ENCODE results near the gene TRPV5.

Gene TRPV5

GRCh38 chr7:142874837-142875236 is 58.7 kb downstream of the TRPV5 start:
- H3K4me3 ChIP-seq, result no peak overlapping the region

GRCh38 chr7:142874409-142874808 is 59.1 kb downstream of the TRPV5 start:
- H3K4me3 ChIP-seq, result no peak overlapping the region
- H3K27ac ChIP-seq, result no peak overlapping the region

More at GRCh38 chr7:142874837-142875236, 58.7 kb downstream of the TRPV5 start:
- H3K27ac ChIP-seq, result no peak overlapping the region

GRCh38 chr7:142873871-142874270 is 59.7 kb downstream of the TRPV5 start:
- Histone ChIP-seq H3K27ac (no peak overlapping the region), H3K4me3 (no peak overlapping the region)

GRCh38 chr7:142873281-142873784 is 60.2 kb downstream of the TRPV5 start:
- Histone ChIP-seq H3K27ac (no peak overlapping the region), H3K4me3 (no peak overlapping the region)

- no peak overlapping the region for H3K27ac ChIP-seq
- no peak overlapping the region for H3K4me3 ChIP-seq
Observed at GRCh38 chr7:142872106-142872675, 61.4 kb downstream of the TRPV5 start.

- no peak overlapping the region for H3K27ac ChIP-seq
- H3K4me3 ChIP-seq, result no peak overlapping the region
Observed at GRCh38 chr7:142871260-142872105, 62.1 kb downstream of the TRPV5 start.

GRCh38 chr7:142870566-142871259 is 62.8 kb downstream of the TRPV5 start:
- Histone ChIP-seq H3K27ac (no peak overlapping the region), H3K4me3 (no peak overlapping the region)

GRCh38 chr7:142870147-142870559 is 63.4 kb downstream of the TRPV5 start:
- Histone ChIP-seq H3K4me3 (no peak overlapping the region), H3K27ac (no peak overlapping the region)

GRCh38 chr7:142869434-142869833 is 64.1 kb downstream of the TRPV5 start:
- H3K27ac ChIP-seq, result no peak overlapping the region
- H3K4me3 ChIP-seq, result no peak overlapping the region

GRCh38 chr7:142868986-142869415 is 64.5 kb downstream of the TRPV5 start:
- H3K27ac ChIP-seq, result no peak overlapping the region
- H3K4me3 ChIP-seq, result no peak overlapping the region

GRCh38 chr7:142868188-142868985 is 65.2 kb downstream of the TRPV5 start:
- H3K27ac ChIP-seq, result no peak overlapping the region
- no peak overlapping the region for H3K4me3 ChIP-seq

- no peak overlapping the region for H3K4me3 ChIP-seq
- no peak overlapping the region for H3K27ac ChIP-seq
Observed at GRCh38 chr7:142867398-142868187, 66.0 kb downstream of the TRPV5 start.

- Histone ChIP-seq H3K27ac (no peak overlapping the region), H3K4me3 (no peak overlapping the region)
Observed at GRCh38 chr7:142867097-142867378, 66.5 kb downstream of the TRPV5 start.

GRCh38 chr7:142866361-142867096 is 67.0 kb downstream of the TRPV5 start:
- Histone ChIP-seq H3K27ac (no peak overlapping the region), H3K4me3 (no peak overlapping the region)

- no peak overlapping the region for H3K4me3 ChIP-seq
- no peak overlapping the region for H3K27ac ChIP-seq
Observed at GRCh38 chr7:142865766-142866165, 67.8 kb downstream of the TRPV5 start.

GRCh38 chr7:142864980-142865747 is 68.4 kb downstream of the TRPV5 start:
- Histone ChIP-seq H3K27ac (peak overlapping the region in 1 of 21 experiments; percentile 4), H3K4me3 (no peak overlapping the region)

GRCh38 chr7:142863891-142864685 is 69.5 kb downstream of the TRPV5 start:
- Histone ChIP-seq H3K4me3 (no peak overlapping the region), H3K27ac (no peak overlapping the region)

Data from skin epidermis (tissue), 12 donors.